ENCODE results near the gene SIX2.

DNA sequence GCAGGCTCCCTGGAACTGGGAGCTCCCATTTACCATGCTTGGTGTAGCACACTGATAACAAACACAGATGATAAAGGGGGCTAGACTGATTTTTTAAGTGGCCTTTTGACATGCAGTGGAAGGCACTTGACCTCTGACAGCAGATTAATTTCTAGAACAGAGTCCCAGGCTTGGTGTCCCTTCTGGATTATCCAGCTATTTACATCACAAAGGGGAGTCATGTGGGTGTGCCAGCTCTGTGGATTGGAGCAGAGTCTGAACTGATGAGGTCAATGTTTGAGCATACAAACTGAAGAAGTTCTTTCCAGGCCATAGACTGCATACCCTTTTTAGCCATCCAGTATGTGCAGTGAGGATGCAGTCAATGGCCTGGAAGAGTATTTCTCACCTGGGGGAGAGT is 31.5 kb upstream of the SIX2 start:
- TF ChIP-seq, protein P1, sequence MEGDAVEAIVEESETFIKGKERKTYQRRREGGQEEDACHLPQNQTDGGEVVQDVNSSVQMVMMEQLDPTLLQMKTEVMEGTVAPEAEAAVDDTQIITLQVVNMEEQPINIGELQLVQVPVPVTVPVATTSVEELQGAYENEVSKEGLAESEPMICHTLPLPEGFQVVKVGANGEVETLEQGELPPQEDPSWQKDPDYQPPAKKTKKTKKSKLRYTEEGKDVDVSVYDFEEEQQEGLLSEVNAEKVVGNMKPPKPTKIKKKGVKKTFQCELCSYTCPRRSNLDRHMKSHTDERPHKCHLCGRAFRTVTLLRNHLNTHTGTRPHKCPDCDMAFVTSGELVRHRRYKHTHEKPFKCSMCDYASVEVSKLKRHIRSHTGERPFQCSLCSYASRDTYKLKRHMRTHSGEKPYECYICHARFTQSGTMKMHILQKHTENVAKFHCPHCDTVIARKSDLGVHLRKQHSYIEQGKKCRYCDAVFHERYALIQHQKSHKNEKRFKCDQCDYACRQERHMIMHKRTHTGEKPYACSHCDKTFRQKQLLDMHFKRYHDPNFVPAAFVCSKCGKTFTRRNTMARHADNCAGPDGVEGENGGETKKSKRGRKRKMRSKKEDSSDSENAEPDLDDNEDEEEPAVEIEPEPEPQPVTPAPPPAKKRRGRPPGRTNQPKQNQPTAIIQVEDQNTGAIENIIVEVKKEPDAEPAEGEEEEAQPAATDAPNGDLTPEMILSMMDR (optimal IDR thresholded peaks at IDR 0.05 in 1 of 3, IDR thresholded peaks at IDR 0.05 in 1 of 3, conservative IDR thresholded peaks at IDR 0.05 in 1 of 3; ENCODE audit: extremely low read depth in 1 of 3, insufficient read depth in 2 of 3, low read length in 3 of 3): no peak
- no peak for TF ChIP-seq EZH2 (IDR thresholded peaks at IDR 0.05; ENCODE audit: low read length)

All from keratinocyte (primary cell).